Naive thymus-derived CD4-positive, alpha-beta T cell (primary cell): ENCODE measurements around the gene FRMD6. TPM values are rescaled to one million over a fixed set of nuclear protein-coding genes. Genes with fewer than 3 reads are reported as not detected.
"Not testable (repeated sequence)": the region's sequence is repeated elsewhere in the genome, so short reads cannot be mapped to it uniquely, and the experiment has no call there.

Source experiments
- ATAC-seq: fragments of 150-1000 bp; cut with Tn5 transposase; 2 replicates; pipeline ENCODE4 v1.10.0; 2021; ENCODE audit warnings: mild to moderate bottlenecking, moderate library complexity
- CTCF ChIA-PET: fragments of 350-600 bp; sonication (Branson Sonifier 250); formaldehyde crosslinking; loops from one replicate; lab custom pipeline; 2021; ENCODE audit warnings: antibody characterized with exemption; lab: Charles Lee
- POLR2A ChIA-PET: fragments of 350-600 bp; sonication (Branson Sonifier 250); formaldehyde crosslinking; loops from one replicate; lab custom pipeline; 2021; ENCODE audit warnings: antibody characterized with exemption, inconsistent platforms; lab: Charles Lee
- DNase-seq, 9 donors: peaks; one replicate each; pipeline versions ENCODE4 v3.0.0 to v3.0.0-alpha.2; 2020 to 2022; ENCODE audit warnings: mixed read lengths in 1 of 9
- H3K27ac ChIP-seq: one replicate; pipeline ENCODE4 v1.7.0; 2013; ENCODE audit warnings: mild to moderate bottlenecking, low read depth, low read length, moderate library complexity
- H3K27me3 ChIP-seq, 2 donors: one replicate each; pipeline ENCODE4 v1.7.0; 2013; ENCODE audit warnings: low read length in 2 of 2, mild to moderate bottlenecking in 2 of 2, moderate library complexity in 2 of 2; ENCODE audit not compliant: control insufficient read depth in 2 of 2, insufficient read depth in 2 of 2
- H3K36me3 ChIP-seq, 3 experiments: 1 replicate in 2 of 3; 2 replicates in 1 of 3; pipeline ENCODE4 v1.7.0; 2013; ENCODE audit warnings: low read length in 3 of 3, mild to moderate bottlenecking in 3 of 3, moderate library complexity in 1 of 3; ENCODE audit not compliant: insufficient read depth in 3 of 3, control insufficient read depth in 2 of 3
- H3K4me1 ChIP-seq, 2 donors: one replicate each; pipeline ENCODE4 v1.7.0; 2013; ENCODE audit warnings: low read length in 2 of 2, mild to moderate bottlenecking in 2 of 2, moderate library complexity in 1 of 2; ENCODE audit not compliant: control insufficient read depth in 2 of 2, insufficient read depth in 2 of 2
- H3K4me3 ChIP-seq: 2 replicates; pipeline ENCODE4 v1.7.0; 2013; ENCODE audit warnings: mild to moderate bottlenecking, low read length
- H3K9me3 ChIP-seq, 3 experiments: 1 replicate in 2 of 3; 2 replicates in 1 of 3; pipeline ENCODE4 v1.7.0; 2013; ENCODE audit warnings: low read length in 3 of 3; ENCODE audit not compliant: control insufficient read depth in 2 of 3
- H3K27ac Mint-ChIP-seq, 9 donors: one replicate each; pipeline ENCODE4 v1.8.0; 2020 to 2022; ENCODE audit warnings: mixed read lengths in 9 of 9, mild to moderate bottlenecking in 8 of 9, moderate library complexity in 5 of 9, inconsistent platforms in 2 of 9
- H3K27me3 Mint-ChIP-seq, 5 donors: one replicate each; pipeline ENCODE4 v1.8.0; 2021 to 2022; ENCODE audit warnings: mixed read lengths in 5 of 5, mild to moderate bottlenecking in 1 of 5
- H3K36me3 Mint-ChIP-seq, 5 donors: one replicate each; pipeline ENCODE4 v1.8.0; 2020 to 2022; ENCODE audit warnings: mixed read lengths in 5 of 5, mild to moderate bottlenecking in 3 of 5, inconsistent platforms in 1 of 5
- H3K4me1 Mint-ChIP-seq, 7 donors: one replicate each; pipeline ENCODE4 v1.8.0; 2020 to 2022; ENCODE audit warnings: mixed read lengths in 7 of 7, mild to moderate bottlenecking in 3 of 7, inconsistent platforms in 1 of 7
- H3K4me3 Mint-ChIP-seq, 10 donors: one replicate each; pipeline ENCODE4 v1.8.0; 2020 to 2022; ENCODE audit warnings: mild to moderate bottlenecking in 10 of 10, mixed read lengths in 10 of 10, moderate library complexity in 6 of 10, inconsistent platforms in 2 of 10
- H3K9me3 Mint-ChIP-seq, 11 donors: one replicate each; pipeline ENCODE4 v1.8.0; 2020 to 2022; ENCODE audit warnings: mixed read lengths in 11 of 11, mild to moderate bottlenecking in 4 of 11, inconsistent platforms in 1 of 11, moderate library complexity in 1 of 11
- intact Hi-C, 2 donors: fragments of 100-400 bp; cut with micrococcal nuclease; formaldehyde crosslinking; loops; one replicate each; pipeline ENCODE4 v1.15.1; 2023
- polyA plus RNA-seq, 2 donors: library from polyadenylated mRNA; unstranded; fragments of 300-500 nt; fragmentation: Illumina TruSeq; gene quantifications; one replicate each; pipeline ENCODE4 v1.2.3, GENCODE V29; 2021
- total RNA-seq, 6 experiments: library from RNA in 5 of 6; stranded (reverse) in 5 of 6; gene quantifications; 1 replicate in 5 of 6; 2 replicates in 1 of 6; pipeline ENCODE4 v1.2.3 and lab custom pipeline; 2021 to 2026

The FRMD6 gene
- total and polyA plus RNA-seq, 7 experiments from 2014 or later, result 0.28 to 4.8 (median 3.8) TPM

GRCh38 chr14:51626185-51626584 lies 25.5 kb upstream of the FRMD6 start:
- H3K36me3 ChIP-seq, result no peaks in the 10 kb centered on the region
- Mint-ChIP-seq H3K27ac (no peak overlapping the region), H3K27me3 (peaks cover 0 to 15% (median 4%) of the 10 kb centered on the region in 5 donors), H3K9me3 (peaks cover 0 to 5% (median 0%) of the 10 kb centered on the region in 11 donors), H3K4me3 (no peak overlapping the region), H3K4me1 (peaks cover 0 to 6% (median 4%) of the 10 kb centered on the region in 7 donors), H3K36me3 (no peaks in the 10 kb centered on the region)
- no peaks in the 10 kb centered on the region for H3K27me3 ChIP-seq
- intact Hi-C loops, result no loop called here
- CTCF ChIA-PET, result no interaction called here
- POLR2A ChIA-PET, result no interaction called here
- no peaks in the 10 kb centered on the region for H3K9me3 ChIP-seq
- H3K4me1 ChIP-seq, result no peaks in the 10 kb centered on the region
- H3K27ac ChIP-seq, result no peak overlapping the region
- DNase-seq (no peak), ATAC-seq (no peak)
- no peak overlapping the region for H3K4me3 ChIP-seq

- H3K4me1 Mint-ChIP-seq, result peaks cover 0 to 6% (median 4%) of the 10 kb centered on the region in 7 donors
- no peak overlapping the region for H3K27ac Mint-ChIP-seq
- H3K36me3 ChIP-seq, result no peaks in the 10 kb centered on the region
- CTCF ChIA-PET, result no interaction called here
- intact Hi-C loops, result no loop called here
- no peak overlapping the region for H3K27ac ChIP-seq
- DNase-seq (no peak), ATAC-seq (no peak)
- H3K27me3 ChIP-seq, result no peaks in the 10 kb centered on the region
- no peak overlapping the region for H3K4me3 ChIP-seq
- H3K4me1 ChIP-seq, result no peaks in the 10 kb centered on the region
- POLR2A ChIA-PET, result no interaction called here
- H3K9me3 Mint-ChIP-seq, result peaks cover 0 to 5% (median 0%) of the 10 kb centered on the region in 11 donors
- H3K27me3 Mint-ChIP-seq, result peaks cover 0 to 21% (median 9%) of the 10 kb centered on the region in 5 donors
- peaks cover 0 to 4% (median 0%) of the 10 kb centered on the region in 5 donors for H3K36me3 Mint-ChIP-seq
- H3K9me3 ChIP-seq, result no peaks in the 10 kb centered on the region
- peak overlapping the region in 1 of 10 donors; percentile 10 for H3K4me3 Mint-ChIP-seq
These were observed 24.9 kb upstream of the FRMD6 start for GRCh38 chr14:51626788-51627187.

- ATAC-seq (no peak), DNase-seq (no peak)
- Histone ChIP-seq H3K9me3 (no peaks in the 10 kb centered on the region), H3K4me3 (no peak overlapping the region), H3K4me1 (no peaks in the 10 kb centered on the region), H3K36me3 (no peaks in the 10 kb centered on the region), H3K27me3 (no peaks in the 10 kb centered on the region), H3K27ac (no peak overlapping the region)
- POLR2A ChIA-PET, result no interaction called here
- H3K4me1 Mint-ChIP-seq, result peaks cover 0 to 6% (median 4%) of the 10 kb centered on the region in 7 donors
- H3K4me3 Mint-ChIP-seq, result peak overlapping the region in 1 of 10 donors; percentile 10
- H3K27me3 Mint-ChIP-seq, result peaks cover 0 to 24% (median 13%) of the 10 kb centered on the region in 5 donors
- intact Hi-C loops, result no loop called here
- CTCF ChIA-PET, result no interaction called here
- no peak overlapping the region for H3K27ac Mint-ChIP-seq
- peaks cover 0 to 8% (median 0%) of the 10 kb centered on the region in 5 donors for H3K36me3 Mint-ChIP-seq
- H3K9me3 Mint-ChIP-seq, result peaks cover 0 to 5% (median 0%) of the 10 kb centered on the region in 11 donors
These were observed 24.4 kb upstream of the FRMD6 start for GRCh38 chr14:51627313-51627712.

DNA sequence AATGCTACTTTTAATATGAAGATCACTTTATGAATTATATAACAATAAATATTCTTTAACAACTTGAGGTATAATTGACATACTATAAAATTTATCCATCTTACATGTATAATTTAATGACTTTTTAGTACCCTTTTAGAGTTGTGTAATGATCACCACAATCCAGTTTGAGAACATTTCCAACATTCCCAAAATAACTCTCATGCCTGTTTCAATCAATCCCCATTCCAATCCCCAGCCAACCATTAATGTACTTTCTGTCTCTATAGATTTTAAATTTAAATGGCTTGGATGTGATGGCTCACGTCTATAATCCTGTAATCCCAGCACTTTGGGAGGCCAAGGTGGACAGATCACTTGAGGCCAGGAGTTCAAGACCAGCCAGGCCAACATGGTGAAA lies 23.5 kb upstream of the FRMD6 start:
- Mint-ChIP-seq H3K27ac (no peak overlapping the region), H3K27me3 (peaks cover 4 to 26% (median 17%) of the 10 kb centered on the region in 5 donors), H3K4me1 (peaks cover 0 to 6% (median 4%) of the 10 kb centered on the region in 7 donors), H3K36me3 (peaks cover 0 to 8% (median 0%) of the 10 kb centered on the region in 5 donors), H3K4me3 (no peak overlapping the region), H3K9me3 (peaks cover 0 to 5% (median 0%) of the 10 kb centered on the region in 11 donors)
- no peak for ATAC-seq
- Histone ChIP-seq H3K9me3 (no peaks in the 10 kb centered on the region), H3K27me3 (peaks cover 0 to 5% of the 10 kb centered on the region in 2 donors), H3K36me3 (no peaks in the 10 kb centered on the region), H3K4me1 (no peaks in the 10 kb centered on the region), H3K27ac (no peak overlapping the region), H3K4me3 (no peak overlapping the region)
- ChIA-PET POLR2A (no interaction called here), CTCF (no interaction called here)
- intact Hi-C loops, result no loop called here
- no peak for DNase-seq

GRCh38 chr14:51630987-51631386 lies 20.7 kb upstream of the FRMD6 start:
- H3K9me3 ChIP-seq, result no peaks in the 10 kb centered on the region
- peaks cover 20 to 28% (median 24%) of the 10 kb centered on the region in 5 donors for H3K27me3 Mint-ChIP-seq
- H3K36me3 Mint-ChIP-seq, result peaks cover 0 to 8% (median 0%) of the 10 kb centered on the region in 5 donors
- peaks cover 0 to 6% (median 4%) of the 10 kb centered on the region in 7 donors for H3K4me1 Mint-ChIP-seq
- H3K4me3 ChIP-seq, result no peak overlapping the region
- POLR2A ChIA-PET, result no interaction called here
- CTCF ChIA-PET, result no interaction called here
- H3K9me3 Mint-ChIP-seq, result peaks cover 0 to 3% (median 0%) of the 10 kb centered on the region in 11 donors
- DNase-seq (no peak), ATAC-seq (no peak)
- H3K36me3 ChIP-seq, result no peaks in the 10 kb centered on the region
- H3K27me3 ChIP-seq, result peaks cover 0 to 10% of the 10 kb centered on the region in 2 donors
- H3K4me3 Mint-ChIP-seq, result no peak overlapping the region
- no peak overlapping the region for H3K27ac Mint-ChIP-seq
- intact Hi-C loops, result no loop called here
- H3K27ac ChIP-seq, result no peak overlapping the region
- H3K4me1 ChIP-seq, result no peaks in the 10 kb centered on the region

DNA sequence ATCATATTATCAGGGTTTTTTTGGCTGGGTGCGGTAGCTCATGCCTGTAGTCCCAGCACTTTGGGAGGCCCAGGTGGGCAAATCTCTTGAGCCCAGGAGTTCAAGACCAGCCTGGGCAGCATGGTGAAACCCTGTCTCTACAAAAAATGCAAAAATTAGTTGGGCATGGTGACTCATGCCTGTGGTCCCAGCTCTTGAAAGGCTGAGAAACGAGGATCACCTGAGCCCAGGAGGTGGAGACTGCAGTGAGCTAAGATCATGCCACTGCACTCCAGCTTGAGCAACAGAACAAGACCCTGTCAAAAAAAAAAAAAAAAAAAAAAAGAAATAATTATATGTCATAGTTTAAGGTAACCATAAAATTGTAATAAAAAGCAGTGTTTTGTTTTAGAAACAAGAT lies 18.4 kb upstream of the FRMD6 start:
- peaks cover 34 to 45% (median 37%) of the 10 kb centered on the region in 5 donors for H3K27me3 Mint-ChIP-seq
- H3K9me3 Mint-ChIP-seq, ATAC-seq, H3K4me1 ChIP-seq, CTCF ChIA-PET, H3K36me3 Mint-ChIP-seq, H3K4me3 ChIP-seq, POLR2A ChIA-PET, H3K27ac ChIP-seq, intact Hi-C loops, H3K9me3 ChIP-seq, H3K36me3 ChIP-seq, H3K27me3 ChIP-seq, DNase-seq, H3K4me1 Mint-ChIP-seq, H3K4me3 Mint-ChIP-seq, H3K27ac Mint-ChIP-seq: not testable (repeated sequence)

- ChIA-PET CTCF (no interaction called here), POLR2A (no interaction called here)
- no peak overlapping the region for H3K4me3 Mint-ChIP-seq
- H3K27ac Mint-ChIP-seq, result no peak overlapping the region
- no peak for DNase-seq
- no peak for ATAC-seq
- peaks cover 0 to 8% (median 0%) of the 10 kb centered on the region in 5 donors for H3K36me3 Mint-ChIP-seq
- Histone ChIP-seq H3K27ac (no peak overlapping the region), H3K36me3 (no peaks in the 10 kb centered on the region), H3K4me3 (no peak overlapping the region), H3K9me3 (no peaks in the 10 kb centered on the region), H3K27me3 (peaks cover 0 to 10% of the 10 kb centered on the region in 2 donors), H3K4me1 (no peaks in the 10 kb centered on the region)
- intact Hi-C loops, result no loop called here
- H3K27me3 Mint-ChIP-seq, result peaks cover 31 to 45% (median 40%) of the 10 kb centered on the region in 5 donors
- no peaks in the 10 kb centered on the region for H3K4me1 Mint-ChIP-seq
- no peaks in the 10 kb centered on the region for H3K9me3 Mint-ChIP-seq
These were observed 15.6 kb upstream of the FRMD6 start for GRCh38 chr14:51636109-51636508.
